ENCODE measurements around the gene ZDHHC5.

DNA sequence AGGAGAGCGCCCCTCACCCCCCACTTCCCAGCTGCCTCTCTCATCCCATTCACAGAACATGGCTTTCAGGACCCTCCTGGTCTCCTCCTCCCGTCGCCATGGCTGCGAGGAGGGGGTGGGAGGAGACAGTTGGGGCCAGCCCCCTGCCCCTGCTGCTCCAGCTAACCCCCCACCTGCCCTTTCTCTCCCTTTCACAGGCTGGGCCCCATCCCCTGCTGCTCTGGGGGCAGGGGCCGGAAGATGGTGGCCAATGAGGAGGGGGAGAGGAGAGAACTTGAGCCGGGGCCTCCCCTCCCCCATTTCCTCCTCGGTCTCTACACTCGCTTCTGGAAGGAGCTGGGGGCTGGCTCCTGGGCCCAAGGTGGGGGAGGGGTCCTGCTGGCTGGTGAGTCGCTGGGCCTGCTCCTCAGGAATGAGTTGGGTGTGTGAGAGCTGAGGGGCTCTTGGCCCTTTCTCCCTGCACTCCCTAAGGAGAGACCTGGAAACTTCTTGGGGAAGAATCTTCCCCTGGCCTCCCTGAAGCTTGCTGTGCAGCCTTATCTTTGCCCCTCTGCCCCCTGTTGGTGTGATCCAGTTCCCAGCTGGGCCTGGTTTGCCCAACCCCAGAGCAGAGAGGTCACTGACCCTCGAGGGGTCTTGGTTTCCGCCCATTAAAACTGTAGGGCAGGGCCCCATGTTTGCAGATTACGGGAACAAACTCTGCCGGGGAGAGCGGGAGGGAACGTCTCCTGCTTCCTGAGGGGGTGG is 28.4 kb upstream of the ZDHHC5 start:
- TF ChIP-seq EZH2 (IDR thresholded peaks at IDR 0.05; ENCODE audit: borderline replicate concordance, low read depth, low read length, severe bottlenecking) = no peak
- TF ChIP-seq, protein P1, sequence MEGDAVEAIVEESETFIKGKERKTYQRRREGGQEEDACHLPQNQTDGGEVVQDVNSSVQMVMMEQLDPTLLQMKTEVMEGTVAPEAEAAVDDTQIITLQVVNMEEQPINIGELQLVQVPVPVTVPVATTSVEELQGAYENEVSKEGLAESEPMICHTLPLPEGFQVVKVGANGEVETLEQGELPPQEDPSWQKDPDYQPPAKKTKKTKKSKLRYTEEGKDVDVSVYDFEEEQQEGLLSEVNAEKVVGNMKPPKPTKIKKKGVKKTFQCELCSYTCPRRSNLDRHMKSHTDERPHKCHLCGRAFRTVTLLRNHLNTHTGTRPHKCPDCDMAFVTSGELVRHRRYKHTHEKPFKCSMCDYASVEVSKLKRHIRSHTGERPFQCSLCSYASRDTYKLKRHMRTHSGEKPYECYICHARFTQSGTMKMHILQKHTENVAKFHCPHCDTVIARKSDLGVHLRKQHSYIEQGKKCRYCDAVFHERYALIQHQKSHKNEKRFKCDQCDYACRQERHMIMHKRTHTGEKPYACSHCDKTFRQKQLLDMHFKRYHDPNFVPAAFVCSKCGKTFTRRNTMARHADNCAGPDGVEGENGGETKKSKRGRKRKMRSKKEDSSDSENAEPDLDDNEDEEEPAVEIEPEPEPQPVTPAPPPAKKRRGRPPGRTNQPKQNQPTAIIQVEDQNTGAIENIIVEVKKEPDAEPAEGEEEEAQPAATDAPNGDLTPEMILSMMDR (IDR thresholded peaks at IDR 0.05; ENCODE audit: borderline replicate concordance, extremely low read depth, low read length, poor library complexity, severe bottlenecking) = peak; percentile 49

Measured in DND-41 (cell line).